ENCODE results near the gene ICAM4. TPM values are rescaled to one million over a fixed set of nuclear protein-coding genes. Genes with fewer than 3 reads are reported as not detected.

ICAM4 gene
- total and polyA plus RNA-seq, 2 of the 8 experiments (the other 6 are each of a cell fraction or from before 2014, with no cell fraction given): 1.5 to 4.1 TPM

DNA sequence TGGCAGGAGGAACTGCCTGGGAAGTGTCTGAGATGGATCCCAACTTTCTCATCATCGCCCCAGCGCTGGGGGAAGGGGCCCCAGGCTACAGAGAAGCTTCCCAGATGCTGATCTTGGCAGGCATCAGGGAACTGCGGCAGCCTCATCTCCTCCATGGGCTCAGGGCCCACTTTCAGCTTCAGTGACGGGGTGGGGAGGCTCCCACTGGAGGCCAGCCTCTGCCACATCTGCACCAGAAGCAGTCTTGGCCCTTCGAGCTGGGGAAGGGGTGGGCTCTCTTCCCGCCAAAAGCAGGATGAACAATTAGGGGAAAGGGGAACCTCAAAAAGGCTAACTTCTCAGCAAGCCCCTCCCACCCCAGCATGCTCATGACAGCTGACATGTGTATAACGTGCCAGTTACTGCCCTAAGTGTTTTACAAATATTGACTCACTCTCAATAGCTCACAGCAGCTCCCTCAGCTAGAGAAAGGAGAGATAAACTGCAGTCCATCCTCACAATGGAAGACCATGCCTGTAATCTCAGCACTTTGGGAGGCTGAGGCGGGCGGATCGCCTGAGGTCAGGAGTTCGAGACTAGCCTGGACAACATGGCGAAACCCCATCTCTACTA, 48.5 kb upstream of the ICAM4 start:
- TF ChIP-seq MAFK (IDR thresholded peaks at IDR 0.05; ENCODE audit: low read depth, low read length) (no peak), E2F6 (IDR thresholded peaks at IDR 0.05) (peak; percentile 51)
- no peak overlapping the region for H3K23ac ChIP-seq (ENCODE audit: insufficient read length)
- H2AK5ac ChIP-seq (ENCODE audit: low read depth, low read length): no peak overlapping the region
- H3K4me3 ChIP-seq (ENCODE audit: extremely low read depth in 1 of 4, insufficient read depth in 2 of 4, low read depth in 3 of 4, low read length in 4 of 4): no peak overlapping the region
- H3K9ac ChIP-seq (replicated peaks in 1 of 4; ENCODE audit: extremely low read depth in 1 of 4, low read depth in 3 of 4, low read length in 3 of 4): no peak overlapping the region
- no peak overlapping the region for H2BK12ac ChIP-seq (ENCODE audit: low read depth, low read length)
- no peak overlapping the region for H2BK120ac ChIP-seq (replicated peaks; ENCODE audit: low read depth, low read length)
- H4K20me1 ChIP-seq (replicated peaks in 1 of 2; ENCODE audit: control insufficient read depth in 1 of 2, insufficient read depth in 2 of 2, low read length in 2 of 2): no peaks in the 10 kb centered on the region
- no peaks in the 10 kb centered on the region for H3K79me1 ChIP-seq (ENCODE audit: low read depth, low read length)
- no peak overlapping the region for H3K4ac ChIP-seq (replicated peaks; ENCODE audit: insufficient read length, low read depth, low read length)
- H2BK5ac ChIP-seq (ENCODE audit: low read depth, low read length): peak overlapping the region; percentile 24; the same call in 1 of the 2 replicates
- H4K91ac ChIP-seq (replicated peaks; ENCODE audit: insufficient read length, low read length): no peak overlapping the region
- no peak overlapping the region for H3K27ac ChIP-seq (ENCODE audit: low read depth, low read length)
- peaks cover 0 to 7% (median 2%) of the 10 kb centered on the region in 4 experiments; a peak in 4 of 7 replicates for H3K4me1 ChIP-seq (replicated peaks in 1 of 4; ENCODE audit: control insufficient read depth in 3 of 4, insufficient read depth in 4 of 4, low read length in 3 of 4)
- DNase-seq (ENCODE audit: low read depth in 1 of 2, low spot score in 2 of 2): no peak
- no peak overlapping the region for H2AFZ ChIP-seq (ENCODE audit: low read length)
- no peak overlapping the region for H3K14ac ChIP-seq (ENCODE audit: insufficient read length)
- H3K27me3 ChIP-seq (replicated peaks in 1 of 4; ENCODE audit: control insufficient read depth in 3 of 4, extremely low read depth in 1 of 4, insufficient read depth in 3 of 4, low read length in 3 of 4): no peaks in the 10 kb centered on the region
- no peaks in the 10 kb centered on the region for H3K36me3 ChIP-seq (ENCODE audit: control insufficient read depth in 2 of 4, insufficient read depth in 4 of 4, low read length in 3 of 4)
- ChIA-PET CTCF (ENCODE audit: partially characterized antibody) (interaction anchor here (1.4 to 2.1 kb wide), 3 partner anchors 10 to 19 kb away, joined by 5 to 8 read pairs (median 6); no protein-coding TSS in a partner anchor), POLR2A (ENCODE audit: partially characterized antibody) (interaction anchor here (0.6 to 1.3 kb wide), 3 partner anchors 8 to 95 kb away, joined by 3 read pairs; no protein-coding TSS in a partner anchor)
- H4K5ac ChIP-seq (ENCODE audit: insufficient read length, low read depth, low read length): no peak overlapping the region
- H2BK20ac ChIP-seq (ENCODE audit: low read length): no peak overlapping the region
- no peaks in the 10 kb centered on the region for H3K9me3 ChIP-seq (ENCODE audit: insufficient read depth in 2 of 2, low read depth in 1 of 2, low read length in 1 of 2)
- H3K23me2 ChIP-seq (ENCODE audit: low read depth, low read length): no peaks in the 10 kb centered on the region
- WGBS, 2 experiments (ENCODE audit: extremely low coverage in 1 of 2, insufficient coverage in 1 of 2, insufficient read length in 1 of 2, insufficient replicate concordance in 2 of 2, low coverage in 1 of 2, low lambda C conversion rate in 2 of 2, missing lambda C conversion rate in 1 of 2): 93% methylated on average over 12 of the region's 12 CpGs; no CpG with 5 or more reads in 1 of the 2 experiments
- FAIRE-seq: no peak
- no peak overlapping the region for H3K18ac ChIP-seq (ENCODE audit: extremely low read depth, low read length)
- H3K79me2 ChIP-seq (ENCODE audit: control insufficient read depth in 1 of 2, insufficient read depth in 2 of 2, low read length in 2 of 2): no peaks in the 10 kb centered on the region
- H3K56ac ChIP-seq (replicated peaks; ENCODE audit: insufficient read length, low read depth, low read length): no peak overlapping the region
- no peak overlapping the region for H3K4me2 ChIP-seq (ENCODE audit: insufficient read depth in 1 of 2, low read depth in 2 of 2, low read length in 2 of 2)
- H4K8ac ChIP-seq (ENCODE audit: extremely low read depth, insufficient read depth, low read length): no peak overlapping the region
- no peak overlapping the region for H2BK15ac ChIP-seq (ENCODE audit: low read length)
